CD8-positive, alpha-beta memory T cell (primary cell): ENCODE data around the gene GFPT2. TPM values are rescaled to one million over a fixed set of nuclear protein-coding genes. Genes with fewer than 3 reads are reported as not detected.
A peak's percentile ranks its signal among the peaks of the same experiment; 100 is the strongest.

Experiments
- CTCF ChIA-PET: fragments of 350-600 bp; sonication (Branson Sonifier 250); formaldehyde crosslinking; loops from one replicate; lab custom pipeline; 2021; ENCODE audit warnings: antibody characterized with exemption; lab: Charles Lee
- POLR2A ChIA-PET: fragments of 350-600 bp; sonication (Branson Sonifier 250); formaldehyde crosslinking; loops from one replicate; lab custom pipeline; 2021; ENCODE audit warnings: antibody characterized with exemption; lab: Charles Lee
- DNase-seq, 5 donors: peaks; one replicate each; pipeline versions ENCODE4 v3.0.0 to v3.0.0-alpha.2; 2020 to 2022; ENCODE audit warnings: mixed read lengths in 1 of 5
- H3K27ac ChIP-seq: one replicate; pipeline ENCODE4 v1.7.0; 2013; ENCODE audit warnings: low read depth, mild to moderate bottlenecking, low read length, moderate library complexity
- H3K27me3 ChIP-seq: 2 replicates; pipeline ENCODE4 v1.7.0; 2013; ENCODE audit warnings: low read length, mild to moderate bottlenecking; ENCODE audit not compliant: insufficient read depth, poor library complexity, severe bottlenecking
- H3K36me3 ChIP-seq: 2 replicates; pipeline ENCODE4 v1.7.0; 2013; ENCODE audit warnings: mild to moderate bottlenecking, low read length, moderate library complexity; ENCODE audit not compliant: insufficient read depth
- H3K4me1 ChIP-seq: 2 replicates; pipeline ENCODE4 v1.7.0; 2013; ENCODE audit warnings: mild to moderate bottlenecking, low read length, moderate library complexity; ENCODE audit not compliant: insufficient read depth
- H3K4me3 ChIP-seq: 2 replicates; pipeline ENCODE4 v1.7.0; 2013; ENCODE audit warnings: mild to moderate bottlenecking, low read length
- H3K9me3 ChIP-seq: 2 replicates; pipeline ENCODE4 v1.7.0; 2013; ENCODE audit warnings: mild to moderate bottlenecking, low read length
- H3K27ac Mint-ChIP-seq, 8 donors: one replicate each; pipeline ENCODE4 v1.8.0; 2020 to 2021; ENCODE audit warnings: mixed read lengths in 8 of 8, mild to moderate bottlenecking in 6 of 8, inconsistent platforms in 3 of 8, moderate library complexity in 3 of 8
- H3K27me3 Mint-ChIP-seq, 2 donors: one replicate each; pipeline ENCODE4 v1.8.0; 2020 to 2021; ENCODE audit warnings: mixed read lengths in 2 of 2, mild to moderate bottlenecking in 1 of 2, moderate library complexity in 1 of 2
- H3K36me3 Mint-ChIP-seq, 3 donors: one replicate each; pipeline ENCODE4 v1.8.0; 2020 to 2021; ENCODE audit warnings: mixed read lengths in 3 of 3, inconsistent platforms in 1 of 3, mild to moderate bottlenecking in 1 of 3
- H3K4me1 Mint-ChIP-seq, 3 donors: one replicate each; pipeline ENCODE4 v1.8.0; 2020 to 2021; ENCODE audit warnings: mixed read lengths in 3 of 3, inconsistent platforms in 1 of 3, mild to moderate bottlenecking in 1 of 3
- H3K4me3 Mint-ChIP-seq, 7 donors: one replicate each; pipeline ENCODE4 v1.8.0; 2020 to 2021; ENCODE audit warnings: mixed read lengths in 7 of 7, mild to moderate bottlenecking in 6 of 7, moderate library complexity in 4 of 7, inconsistent platforms in 2 of 7
- H3K9me3 Mint-ChIP-seq, 5 donors: one replicate each; pipeline ENCODE4 v1.8.0; 2020 to 2022; ENCODE audit warnings: mixed read lengths in 5 of 5, mild to moderate bottlenecking in 3 of 5, moderate library complexity in 2 of 5, inconsistent platforms in 1 of 5
- polyA plus RNA-seq: library from polyadenylated mRNA; unstranded; fragments of 300-500 nt; fragmentation: Illumina TruSeq; gene quantifications from one replicate; pipeline ENCODE4 v1.2.3, GENCODE V29; 2021
- total RNA-seq, 2 experiments: library from RNA; stranded (reverse); gene quantifications; one replicate each; pipeline ENCODE4 v1.2.3, GENCODE V29; 2021

GFPT2 gene
- total and polyA plus RNA-seq, 3 experiments from 2014 or later: 0.41 to 1.9 (median 1.7) TPM

DNA sequence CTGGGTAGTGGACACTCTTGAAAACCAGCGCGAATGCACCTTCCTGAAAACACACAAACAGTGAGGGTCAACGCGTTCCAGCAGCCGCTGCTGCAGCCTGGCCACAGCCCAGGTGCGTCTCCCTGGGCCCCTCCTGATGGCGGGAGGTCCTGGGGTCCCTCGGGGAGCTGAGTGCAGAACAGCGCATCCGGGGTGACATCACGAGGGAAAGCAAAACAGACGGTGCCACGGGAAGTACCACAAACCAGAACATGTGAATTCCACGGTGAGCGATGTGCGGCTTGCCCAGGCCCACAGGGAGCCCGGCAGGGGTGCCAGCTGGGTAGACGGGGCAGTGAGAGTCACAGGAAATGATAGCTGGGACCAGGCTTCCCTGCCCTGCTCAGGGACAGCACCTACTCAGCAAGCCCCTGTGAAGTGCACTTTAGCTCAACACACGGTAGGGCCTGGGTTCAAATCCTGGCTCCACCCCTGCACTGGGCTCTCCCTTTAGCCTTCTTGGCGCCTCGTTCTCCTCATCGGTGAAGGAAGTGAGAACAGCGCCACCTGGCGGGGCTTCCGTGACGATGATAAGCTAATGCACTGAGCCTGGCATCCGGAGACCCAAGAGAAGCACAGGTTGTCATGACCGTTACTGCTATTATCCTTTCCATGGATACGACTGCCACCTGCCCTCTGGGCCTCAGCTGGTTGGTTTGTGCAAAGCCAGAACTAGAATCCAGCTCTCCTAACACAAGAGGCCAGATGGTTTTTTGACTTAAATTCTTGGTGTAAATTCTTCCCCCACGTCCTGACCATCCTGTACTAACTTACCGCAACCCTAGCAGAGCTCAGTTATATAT is 24.6 kb downstream of the GFPT2 start:
- H3K4me3 Mint-ChIP-seq: no peak overlapping the region
- no peaks in the 10 kb centered on the region for H3K4me1 ChIP-seq
- H3K27ac Mint-ChIP-seq: no peak overlapping the region
- H3K27me3 Mint-ChIP-seq: peaks cover 6 to 8% of the 10 kb centered on the region in 2 donors
- H3K4me3 ChIP-seq: no peak overlapping the region
- ChIA-PET POLR2A (interaction anchor here (0.6 to 1.4 kb wide), 2 partner anchors 23 to 35 kb away, joined by 3 to 8 read pairs; no protein-coding TSS in a partner anchor), CTCF (interaction anchor here (0.6 to 2.6 kb wide), 28 partner anchors 9 to 202 kb away, joined by 3 to 45 read pairs (median 4); no protein-coding TSS in a partner anchor)
- H3K9me3 Mint-ChIP-seq: no peaks in the 10 kb centered on the region
- H3K27me3 ChIP-seq: no peaks in the 10 kb centered on the region
- peaks cover 0 to 2% (median 1%) of the 10 kb centered on the region in 3 donors for H3K36me3 Mint-ChIP-seq
- DNase-seq: peak; percentile 63 to 88 (median 78)
- H3K9me3 ChIP-seq: no peaks in the 10 kb centered on the region
- H3K4me1 Mint-ChIP-seq: peaks cover 1 to 4% (median 3%) of the 10 kb centered on the region in 3 donors
- no peak overlapping the region for H3K27ac ChIP-seq
- H3K36me3 ChIP-seq: no peaks in the 10 kb centered on the region

DNA sequence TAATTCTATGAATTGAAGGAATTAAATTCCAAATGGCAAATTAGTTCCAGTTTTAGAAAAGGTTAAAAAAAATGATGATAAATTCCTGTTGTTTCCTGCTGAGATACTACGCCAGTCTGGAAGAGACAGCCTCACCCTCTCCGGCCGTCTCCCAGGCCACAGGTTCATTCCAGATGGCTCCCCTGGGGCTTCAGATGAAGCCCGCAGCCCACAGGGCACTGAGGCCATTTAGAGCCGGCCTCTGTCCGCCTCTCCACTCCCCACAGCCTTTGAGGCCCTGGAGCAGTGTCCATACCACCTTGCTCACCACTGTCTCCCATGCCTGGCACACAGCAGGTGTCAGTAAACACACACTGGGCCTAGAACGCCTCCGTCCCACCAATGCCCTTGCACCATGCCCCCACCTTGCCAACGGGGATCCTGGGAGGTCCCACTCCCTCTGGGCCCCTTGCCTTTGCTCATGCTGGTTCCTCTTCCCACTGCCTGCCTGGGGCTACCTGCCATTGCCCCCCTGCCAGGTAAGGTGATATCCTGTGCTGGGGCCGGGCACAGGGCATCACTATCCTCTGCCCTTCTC is 26.1 kb downstream of the GFPT2 start:
- no peaks in the 10 kb centered on the region for H3K9me3 ChIP-seq
- Mint-ChIP-seq H3K4me3 (no peak overlapping the region), H3K27ac (no peak overlapping the region), H3K36me3 (peaks cover 0 to 2% (median 0%) of the 10 kb centered on the region in 3 donors), H3K27me3 (peaks cover 4 to 7% of the 10 kb centered on the region in 2 donors), H3K4me1 (peaks cover 1 to 4% (median 3%) of the 10 kb centered on the region in 3 donors), H3K9me3 (no peaks in the 10 kb centered on the region)
- H3K4me3 ChIP-seq: no peak overlapping the region
- H3K4me1 ChIP-seq: no peaks in the 10 kb centered on the region
- no peaks in the 10 kb centered on the region for H3K27me3 ChIP-seq
- ChIA-PET CTCF (interaction anchor here (1.2 to 3.6 kb wide), 3 partner anchors 11 to 36 kb away, joined by 3 to 17 read pairs (median 3); no protein-coding TSS in a partner anchor), POLR2A (no interaction called here)
- no peak for DNase-seq
- H3K36me3 ChIP-seq: no peaks in the 10 kb centered on the region
- H3K27ac ChIP-seq: no peak overlapping the region

DNA sequence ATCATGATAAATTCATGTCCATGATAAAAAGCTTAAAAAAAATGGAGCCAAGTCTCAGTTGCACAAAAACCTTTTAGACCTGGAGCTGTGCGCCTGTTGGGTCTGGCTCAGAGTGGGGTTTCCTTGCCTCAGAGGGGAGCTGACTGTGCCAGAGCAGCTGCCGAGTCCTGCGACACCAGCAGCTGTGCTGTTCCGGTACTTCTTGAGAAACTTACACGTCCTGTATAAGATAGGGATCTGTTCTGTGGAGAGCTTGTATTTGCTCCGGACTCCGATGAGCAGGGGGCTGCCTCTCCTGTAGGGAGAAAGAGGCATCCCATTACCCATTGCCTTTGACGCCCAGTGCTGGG is 28.6 kb downstream of the GFPT2 start:
- Mint-ChIP-seq H3K27me3 (peaks cover 0 to 7% of the 10 kb centered on the region in 2 donors), H3K27ac (no peak overlapping the region), H3K4me3 (no peak overlapping the region), H3K36me3 (peaks cover 0 to 1% (median 0%) of the 10 kb centered on the region in 3 donors), H3K4me1 (no peaks in the 10 kb centered on the region), H3K9me3 (no peaks in the 10 kb centered on the region)
- no peak for DNase-seq
- no peaks in the 10 kb centered on the region for H3K9me3 ChIP-seq
- H3K4me1 ChIP-seq: no peaks in the 10 kb centered on the region
- H3K27me3 ChIP-seq: no peaks in the 10 kb centered on the region
- ChIA-PET POLR2A (no interaction called here), CTCF (interaction anchor here (1.4 to 3.6 kb wide), 2 partner anchors 9 to 31 kb away, joined by 7 to 17 read pairs; no protein-coding TSS in a partner anchor)
- H3K4me3 ChIP-seq: no peak overlapping the region
- H3K36me3 ChIP-seq: no peaks in the 10 kb centered on the region
- H3K27ac ChIP-seq: no peak overlapping the region

DNA sequence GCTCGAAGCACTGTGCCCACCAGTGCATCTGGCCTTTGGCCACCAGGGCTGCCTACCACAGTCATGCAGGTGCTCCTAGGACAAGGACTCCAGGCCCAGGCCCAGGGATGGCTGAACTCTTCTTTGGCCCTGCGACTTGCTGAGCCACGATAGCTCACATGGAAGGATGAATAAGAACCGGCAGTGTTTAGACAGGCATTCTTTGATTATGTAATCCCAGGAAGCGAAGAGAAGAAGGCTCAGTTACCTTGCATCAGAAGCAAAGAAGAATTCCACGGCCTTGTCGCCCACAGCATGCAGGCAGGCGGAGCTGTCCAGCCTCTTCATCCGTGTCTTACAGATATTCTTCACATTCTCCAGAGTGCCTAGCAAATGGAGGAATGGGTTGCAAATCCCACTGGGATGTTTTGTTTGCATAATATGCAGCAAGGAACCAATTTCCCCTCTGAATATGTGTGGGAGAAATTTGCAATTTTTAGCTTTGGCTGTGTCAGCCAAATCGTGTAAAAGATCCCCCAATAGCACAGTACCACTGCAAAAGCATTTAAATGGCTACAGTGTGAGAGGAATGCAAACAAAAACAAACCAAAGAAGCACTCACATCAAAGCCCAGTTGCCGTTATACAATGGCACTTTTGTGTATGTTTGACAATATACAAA is 29.1 kb downstream of the GFPT2 start:
- Histone ChIP-seq H3K27ac (no peak overlapping the region), H3K27me3 (no peaks in the 10 kb centered on the region), H3K9me3 (no peaks in the 10 kb centered on the region), H3K4me3 (no peak overlapping the region), H3K36me3 (no peaks in the 10 kb centered on the region), H3K4me1 (no peaks in the 10 kb centered on the region)
- peaks cover 0 to 7% of the 10 kb centered on the region in 2 donors for H3K27me3 Mint-ChIP-seq
- ChIA-PET POLR2A (no interaction called here), CTCF (interaction anchor here (1.4 to 3.6 kb wide), 2 partner anchors 8 to 31 kb away, joined by 7 to 17 read pairs; no protein-coding TSS in a partner anchor)
- DNase-seq: no peak
- H3K4me1 Mint-ChIP-seq: no peaks in the 10 kb centered on the region
- no peak overlapping the region for H3K4me3 Mint-ChIP-seq
- H3K27ac Mint-ChIP-seq: no peak overlapping the region
- no peaks in the 10 kb centered on the region for H3K9me3 Mint-ChIP-seq
- peaks cover 0 to 1% (median 0%) of the 10 kb centered on the region in 3 donors for H3K36me3 Mint-ChIP-seq

DNA sequence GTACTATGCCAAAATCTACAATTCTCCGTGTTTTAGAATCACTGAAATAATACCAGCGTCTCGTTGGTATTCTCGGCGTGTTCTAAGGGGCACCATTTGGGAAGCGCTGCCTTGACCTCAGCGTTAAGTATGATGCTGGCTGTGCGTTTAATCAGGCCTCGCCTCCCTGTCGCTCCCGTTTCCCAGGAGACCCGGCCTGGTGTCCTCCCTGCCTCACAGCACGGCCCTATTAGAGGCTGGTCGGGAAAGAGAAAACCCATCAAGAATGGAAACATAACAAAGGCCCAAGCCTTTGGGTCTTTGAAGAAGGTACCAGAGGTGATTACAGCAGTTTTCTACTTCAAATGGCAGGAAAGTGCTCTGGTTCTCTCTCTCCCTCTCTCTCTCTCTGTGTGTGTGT is 30.0 kb downstream of the GFPT2 start:
- Histone ChIP-seq H3K27ac (no peak overlapping the region), H3K4me3 (no peak overlapping the region), H3K4me1 (no peaks in the 10 kb centered on the region), H3K36me3 (no peaks in the 10 kb centered on the region), H3K9me3 (no peaks in the 10 kb centered on the region), H3K27me3 (no peaks in the 10 kb centered on the region)
- Mint-ChIP-seq H3K27me3 (peaks cover under 1 to 7% of the 10 kb centered on the region in 2 donors), H3K36me3 (peaks cover 0 to 1% (median 0%) of the 10 kb centered on the region in 3 donors), H3K4me1 (no peaks in the 10 kb centered on the region), H3K27ac (no peak overlapping the region), H3K9me3 (no peaks in the 10 kb centered on the region), H3K4me3 (no peak overlapping the region)
- no peak for DNase-seq
- ChIA-PET CTCF (interaction anchor here (2.1 kb wide), 1 partner anchor 29 kb away, joined by 6 read pairs; no protein-coding TSS in a partner anchor), POLR2A (no interaction called here)

DNA sequence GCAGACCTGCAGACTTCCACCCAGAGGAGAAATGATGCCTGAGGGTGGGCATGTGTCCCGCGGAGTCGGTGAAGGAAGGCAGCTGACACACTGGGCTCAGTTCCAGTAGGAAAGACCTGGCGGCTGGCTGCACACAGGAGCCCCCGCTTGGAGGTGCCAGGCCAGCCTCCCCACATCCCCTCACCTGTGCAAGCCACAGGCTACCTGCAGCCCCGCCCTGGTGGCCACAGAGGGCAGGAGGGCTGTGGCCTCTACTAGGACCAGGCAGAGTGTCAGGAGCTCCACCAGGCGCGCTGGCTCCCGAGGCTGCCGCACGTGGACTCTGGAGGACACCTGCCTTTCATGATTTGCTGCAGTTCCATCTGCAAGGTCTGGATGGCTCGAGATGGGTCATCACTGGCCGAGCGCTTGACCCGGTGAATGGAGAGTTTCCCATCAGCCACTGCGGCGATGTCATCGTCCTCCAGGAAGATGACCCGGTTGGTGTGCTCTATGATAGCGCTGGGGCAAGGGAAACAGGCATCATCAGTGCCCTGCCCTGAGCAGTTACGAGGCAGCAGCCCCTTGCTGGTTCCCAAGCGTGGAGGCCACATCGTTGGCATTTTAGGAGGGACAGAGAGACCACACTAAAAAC is 34.6 kb downstream of the GFPT2 start:
- Mint-ChIP-seq H3K4me3 (no peak overlapping the region), H3K27ac (no peak overlapping the region), H3K4me1 (peaks cover 0 to 14% (median 0%) of the 10 kb centered on the region in 3 donors), H3K9me3 (no peaks in the 10 kb centered on the region), H3K27me3 (peaks cover 4 to 8% of the 10 kb centered on the region in 2 donors), H3K36me3 (peaks cover 0 to 1% (median 0%) of the 10 kb centered on the region in 3 donors)
- ChIA-PET CTCF (interaction anchor here (2.4 kb wide), 1 partner anchor 10 kb away, joined by 15 read pairs; no protein-coding TSS in a partner anchor), POLR2A (no interaction called here)
- no peak for DNase-seq
- no peaks in the 10 kb centered on the region for H3K9me3 ChIP-seq
- H3K27me3 ChIP-seq: no peaks in the 10 kb centered on the region
- H3K4me3 ChIP-seq: no peak overlapping the region
- no peaks in the 10 kb centered on the region for H3K36me3 ChIP-seq
- no peak overlapping the region for H3K27ac ChIP-seq
- H3K4me1 ChIP-seq: no peaks in the 10 kb centered on the region

DNA sequence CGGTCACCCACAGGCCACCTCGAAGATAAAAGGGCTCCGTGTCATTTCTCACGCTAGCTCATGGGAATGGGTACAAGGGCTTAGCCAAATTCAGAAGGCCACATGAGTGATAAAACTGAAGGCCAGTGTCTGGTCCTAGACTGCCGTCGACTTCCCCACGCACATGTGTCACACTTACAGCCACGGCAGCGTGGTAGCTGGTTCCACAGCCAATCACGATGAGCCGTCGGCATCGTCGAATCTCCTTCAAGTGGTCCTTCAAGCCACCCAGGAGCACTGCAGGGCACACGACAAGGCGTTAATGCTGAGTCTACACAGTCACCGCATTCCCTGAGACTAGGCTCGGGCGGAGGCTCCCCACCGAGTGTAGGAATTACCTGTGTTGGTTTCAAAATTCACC is 36.5 kb downstream of the GFPT2 start:
- no peaks in the 10 kb centered on the region for H3K36me3 ChIP-seq
- no peak for DNase-seq
- ChIA-PET POLR2A (no interaction called here), CTCF (interaction anchor here (0.9 to 7.2 kb wide), 11 partner anchors 9 to 184 kb away, joined by 3 to 133 read pairs (median 10); partner anchors contain the start of genes MAPK9 and RASGEF1C)
- Mint-ChIP-seq H3K36me3 (peaks cover 0 to 1% (median 0%) of the 10 kb centered on the region in 3 donors), H3K27me3 (peaks cover 4 to 5% of the 10 kb centered on the region in 2 donors), H3K4me3 (no peak overlapping the region), H3K4me1 (peaks cover 0 to 14% (median 0%) of the 10 kb centered on the region in 3 donors), H3K9me3 (no peaks in the 10 kb centered on the region), H3K27ac (no peak overlapping the region)
- H3K9me3 ChIP-seq: no peaks in the 10 kb centered on the region
- H3K4me3 ChIP-seq: no peak overlapping the region
- H3K27ac ChIP-seq: no peak overlapping the region
- H3K4me1 ChIP-seq: no peaks in the 10 kb centered on the region
- no peaks in the 10 kb centered on the region for H3K27me3 ChIP-seq
